ENCODE measurements around the gene SUPT5H. TPM values are rescaled to one million over a fixed set of nuclear protein-coding genes. Genes with fewer than 3 reads are reported as not detected.
A peak's percentile ranks its signal among the peaks of the same experiment; 100 is the strongest.

Gene SUPT5H
- total RNA-seq, 1 donor from 2014 or later: 200 TPM

DNA sequence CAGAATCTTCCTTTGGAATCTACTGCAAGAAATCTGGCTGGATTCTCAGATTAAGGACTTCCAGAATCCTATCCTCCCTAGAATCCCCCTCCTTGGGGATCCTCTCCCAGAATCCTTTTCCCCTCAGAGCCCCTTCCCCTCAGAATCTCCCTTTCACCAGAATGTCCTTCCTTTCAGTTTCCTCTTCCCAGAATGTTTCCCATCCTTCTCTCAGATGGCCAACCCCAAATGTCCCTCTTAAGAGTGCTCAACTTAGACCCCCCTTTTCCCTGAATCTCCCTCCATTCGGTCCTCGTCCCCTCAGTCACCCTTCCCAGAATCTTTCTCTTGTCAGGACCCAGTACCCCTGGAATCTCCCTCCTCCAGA lies 9.0 kb upstream of the SUPT5H start:
- ChIA-PET CTCF (interaction anchor here (0.6 to 1.5 kb wide), 9 partner anchors 24 to 236 kb away, joined by 3 to 6 read pairs (median 4); partner anchors contain the start of genes EID2B, MED29, PAF1 and PLEKHG2), POLR2A (interaction anchor here (0.5 to 11.0 kb wide), 42 partner anchors 9 to 1933 kb away, joined by 3 to 285 read pairs (median 5); partner anchors contain the start of genes B9D2, C19orf47, DYRK1B and EID2)
- Mint-ChIP-seq H3K36me3 (ENCODE audit: low read depth) (peaks cover 36% of the 10 kb centered on the region), H3K27ac (peak overlapping the region; percentile 96), H3K9me3 (no peaks in the 10 kb centered on the region), H3K4me3 (peak overlapping the region; percentile 98), H3K27me3 (no peaks in the 10 kb centered on the region), H3K4me1 (peaks cover 50% of the 10 kb centered on the region)
- intact Hi-C loops (cut with micrococcal nuclease): loop anchor here (1.0 to 5.0 kb wide), 4 partner anchors 9 to 94 kb away; partner anchors contain the start of genes MED29, PAF1, PLEKHG2 and SAMD4B
- TF ChIP-seq, protein P1, sequence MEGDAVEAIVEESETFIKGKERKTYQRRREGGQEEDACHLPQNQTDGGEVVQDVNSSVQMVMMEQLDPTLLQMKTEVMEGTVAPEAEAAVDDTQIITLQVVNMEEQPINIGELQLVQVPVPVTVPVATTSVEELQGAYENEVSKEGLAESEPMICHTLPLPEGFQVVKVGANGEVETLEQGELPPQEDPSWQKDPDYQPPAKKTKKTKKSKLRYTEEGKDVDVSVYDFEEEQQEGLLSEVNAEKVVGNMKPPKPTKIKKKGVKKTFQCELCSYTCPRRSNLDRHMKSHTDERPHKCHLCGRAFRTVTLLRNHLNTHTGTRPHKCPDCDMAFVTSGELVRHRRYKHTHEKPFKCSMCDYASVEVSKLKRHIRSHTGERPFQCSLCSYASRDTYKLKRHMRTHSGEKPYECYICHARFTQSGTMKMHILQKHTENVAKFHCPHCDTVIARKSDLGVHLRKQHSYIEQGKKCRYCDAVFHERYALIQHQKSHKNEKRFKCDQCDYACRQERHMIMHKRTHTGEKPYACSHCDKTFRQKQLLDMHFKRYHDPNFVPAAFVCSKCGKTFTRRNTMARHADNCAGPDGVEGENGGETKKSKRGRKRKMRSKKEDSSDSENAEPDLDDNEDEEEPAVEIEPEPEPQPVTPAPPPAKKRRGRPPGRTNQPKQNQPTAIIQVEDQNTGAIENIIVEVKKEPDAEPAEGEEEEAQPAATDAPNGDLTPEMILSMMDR (IDR thresholded peaks at IDR 0.05): no peak
- no peak for DNase-seq
- no peak for ATAC-seq (ENCODE audit: low read depth)

DNA sequence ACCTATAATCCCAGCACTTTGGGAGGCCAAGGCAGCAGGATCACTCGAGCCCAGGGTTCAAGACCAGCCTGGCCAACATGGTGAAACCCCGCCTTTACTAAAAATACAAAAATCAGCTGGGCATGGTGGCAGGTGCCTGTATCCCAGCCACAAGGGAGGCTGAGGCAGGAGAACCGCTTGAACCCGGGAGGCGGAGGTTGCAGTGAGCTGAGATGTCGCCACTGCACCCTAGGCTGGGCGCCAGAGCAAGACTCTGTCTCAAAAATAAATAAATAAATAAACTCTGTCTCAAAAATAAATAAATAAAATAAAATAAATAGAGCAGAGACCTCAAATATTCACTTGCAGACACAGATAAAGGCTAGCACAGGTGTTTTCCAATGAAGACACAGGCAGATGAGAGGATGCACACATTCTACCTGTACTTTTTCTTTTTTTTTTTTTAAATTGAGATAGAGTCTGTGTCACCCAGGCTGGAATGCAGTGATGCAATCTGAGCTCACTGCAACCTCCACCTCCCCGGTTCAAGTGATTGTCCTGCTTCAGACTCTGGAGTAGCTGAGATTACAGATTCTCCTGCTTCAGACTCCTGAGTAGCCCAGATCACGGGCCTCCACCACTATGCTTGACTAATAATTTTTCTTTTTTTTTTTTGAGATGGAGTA lies 7.0 kb upstream of the SUPT5H start:
- POLR2A ChIA-PET: interaction anchor here (0.6 to 1.4 kb wide), 3 partner anchors 7 to 727 kb away, joined by 3 to 5 read pairs (median 4); partner anchors contain the start of gene SUPT5H
- Mint-ChIP-seq H3K9me3 (no peaks in the 10 kb centered on the region), H3K27me3 (no peaks in the 10 kb centered on the region)

DNA sequence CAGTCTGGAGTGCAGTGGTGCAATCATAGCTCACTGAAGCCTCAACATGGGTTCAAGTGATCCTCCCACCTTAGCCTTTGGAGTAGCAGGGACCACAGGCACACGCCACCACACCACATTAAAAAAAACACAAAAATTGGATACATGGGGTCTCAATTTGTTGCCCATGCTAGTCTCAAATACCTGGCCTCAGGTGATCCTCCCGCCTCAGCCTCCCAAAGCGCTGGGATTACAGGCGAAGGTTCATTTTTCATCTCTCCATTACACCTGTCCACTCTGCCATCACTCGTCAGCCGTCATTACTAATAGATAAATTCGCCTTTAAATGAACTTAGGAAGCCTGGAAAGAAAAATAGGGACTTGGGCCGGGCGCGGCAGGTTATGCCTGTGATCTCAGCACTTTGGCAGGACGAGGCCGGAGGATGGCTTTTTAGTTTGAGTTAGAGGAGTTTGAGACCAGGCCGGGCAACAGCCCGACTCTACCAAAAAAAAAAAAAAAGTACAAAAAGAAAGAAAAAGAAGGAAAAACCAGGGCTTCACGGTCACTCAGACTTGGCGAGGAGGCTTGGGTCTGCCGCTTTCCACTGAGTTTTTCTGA lies 685 bp upstream of the SUPT5H start:
- POLR2A ChIA-PET: interaction anchor here (0.5 to 7.4 kb wide), 27 partner anchors 7 to 1819 kb away, joined by 3 to 185 read pairs (median 5); partner anchors contain the start of genes EID2B, MED29, PAF1 and PLEKHG2
- CTCF ChIA-PET: interaction anchor here (0.7 kb wide), 2 partner anchors 30 to 32 kb away, joined by 3 read pairs; partner anchors contain the start of gene PLEKHG2
- ATAC-seq (ENCODE audit: low read depth) (no peak), DNase-seq (no peak)
- Mint-ChIP-seq H3K9me3 (no peaks in the 10 kb centered on the region), H3K36me3 (ENCODE audit: low read depth) (peaks cover 36% of the 10 kb centered on the region), H3K27ac (peak overlapping the region; percentile 93), H3K4me3 (peak overlapping the region; percentile 96), H3K4me1 (peaks cover 61% of the 10 kb centered on the region), H3K27me3 (no peaks in the 10 kb centered on the region)
- intact Hi-C loops (cut with micrococcal nuclease): loop anchor here (1.0 to 10.0 kb wide), 10 partner anchors 8 to 1306 kb away; partner anchors contain the start of genes ACTMAP, DLL3, DYRK1B and KCNK6
- TF ChIP-seq, protein P1 (IDR thresholded peaks at IDR 0.05): no peak

More for the DNA sequence above, 7.0 kb upstream of the SUPT5H start:
- Mint-ChIP-seq H3K4me1 (peaks cover 42% of the 10 kb centered on the region), H3K4me3 (no peak overlapping the region), H3K36me3 (ENCODE audit: low read depth) (peaks cover 23% of the 10 kb centered on the region), H3K27ac (no peak overlapping the region)
- intact Hi-C loops (cut with micrococcal nuclease): loop anchor here (5.0 kb wide), 1 partner anchor 96 kb away; the partner anchor contains the start of gene SAMD4B
- TF ChIP-seq, protein P1 (IDR thresholded peaks at IDR 0.05): no peak
- no peak for ATAC-seq (ENCODE audit: low read depth)
- CTCF ChIA-PET: interaction anchor here (0.9 to 1.6 kb wide), 3 partner anchors 64 to 96 kb away, joined by 3 to 4 read pairs (median 4); partner anchors contain the start of gene EID2B
- no peak for DNase-seq

DNA sequence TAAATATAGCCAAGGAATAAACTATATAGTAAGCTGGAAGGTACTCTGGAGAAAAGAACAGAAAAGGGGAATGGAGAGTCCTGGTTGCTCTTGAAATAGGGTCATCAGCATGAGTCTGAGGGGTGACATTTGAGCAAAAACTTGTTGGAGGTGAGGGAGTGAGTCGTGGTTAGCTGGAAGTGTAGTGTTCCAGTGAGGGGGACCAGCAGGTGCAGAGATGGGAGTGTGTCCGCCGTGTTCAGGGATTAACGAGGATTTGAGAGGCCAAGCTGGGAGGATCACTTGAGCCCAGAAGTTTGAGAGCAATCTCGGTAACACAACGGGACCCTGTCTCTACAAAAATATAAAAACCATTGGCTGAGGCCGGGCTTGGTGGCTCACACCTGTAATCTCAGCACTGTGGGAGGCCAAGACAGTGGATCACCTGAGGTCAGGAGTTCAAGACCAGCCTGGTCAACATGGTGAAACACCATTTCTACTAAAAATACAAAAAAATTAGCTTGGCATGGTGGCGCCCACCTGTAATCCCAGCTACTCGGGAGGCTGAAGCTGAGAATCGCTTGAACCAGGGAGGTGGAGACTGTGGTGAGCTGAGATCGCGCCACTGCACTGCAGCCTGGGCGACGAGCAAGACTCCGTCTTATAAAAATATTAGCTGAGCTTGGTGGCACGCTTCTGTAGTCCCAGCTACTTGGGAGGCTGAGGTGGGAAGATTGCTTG lies 1.1 kb downstream of the SUPT5H start:
- POLR2A ChIA-PET: interaction anchor here (0.5 to 7.4 kb wide), 9 partner anchors 9 to 710 kb away, joined by 3 to 185 read pairs (median 4); partner anchors contain the start of genes RPS16, TIMM50 and ZFP36
- CTCF ChIA-PET: interaction anchor here (1.0 kb wide), 1 partner anchor 88 kb away, joined by 3 read pairs; no protein-coding TSS in a partner anchor
- H3K4me1 Mint-ChIP-seq: peaks cover 65% of the 10 kb centered on the region
- intact Hi-C loops (cut with micrococcal nuclease): loop anchor here (5.0 to 10.0 kb wide), 3 partner anchors 386 to 1132 kb away; partner anchors contain the start of genes DYRK1B, KCNK6, MRPS12 and SARS2
- no peaks in the 10 kb centered on the region for H3K27me3 Mint-ChIP-seq
- TF ChIP-seq, protein P1 (IDR thresholded peaks at IDR 0.05): no peak
- no peaks in the 10 kb centered on the region for H3K9me3 Mint-ChIP-seq
- peak overlapping the region; percentile 96 for H3K4me3 Mint-ChIP-seq
- peak overlapping the region; percentile 93 for H3K27ac Mint-ChIP-seq
- H3K36me3 Mint-ChIP-seq (ENCODE audit: low read depth): peaks cover 43% of the 10 kb centered on the region
- no peak for DNase-seq
- ATAC-seq (ENCODE audit: low read depth): no peak
